SH-SY5Y (cell line): Measurements from ENCODE around the gene IPO13.
A peak's percentile ranks its signal among the peaks of the same experiment; 100 is the strongest.

Source experiments
- GATA2 ChIP-seq: IDR thresholded peaks from 2 replicates; pipeline ENCODE4 v1.6.1; 2011; ENCODE audit warnings: mild to moderate bottlenecking, low read depth, low read length
- GATA3 ChIP-seq: IDR thresholded peaks from 2 replicates; pipeline ENCODE4 v1.6.1; 2011; ENCODE audit warnings: low read depth, mild to moderate bottlenecking, low read length, moderate library complexity

Gene IPO13

DNA sequence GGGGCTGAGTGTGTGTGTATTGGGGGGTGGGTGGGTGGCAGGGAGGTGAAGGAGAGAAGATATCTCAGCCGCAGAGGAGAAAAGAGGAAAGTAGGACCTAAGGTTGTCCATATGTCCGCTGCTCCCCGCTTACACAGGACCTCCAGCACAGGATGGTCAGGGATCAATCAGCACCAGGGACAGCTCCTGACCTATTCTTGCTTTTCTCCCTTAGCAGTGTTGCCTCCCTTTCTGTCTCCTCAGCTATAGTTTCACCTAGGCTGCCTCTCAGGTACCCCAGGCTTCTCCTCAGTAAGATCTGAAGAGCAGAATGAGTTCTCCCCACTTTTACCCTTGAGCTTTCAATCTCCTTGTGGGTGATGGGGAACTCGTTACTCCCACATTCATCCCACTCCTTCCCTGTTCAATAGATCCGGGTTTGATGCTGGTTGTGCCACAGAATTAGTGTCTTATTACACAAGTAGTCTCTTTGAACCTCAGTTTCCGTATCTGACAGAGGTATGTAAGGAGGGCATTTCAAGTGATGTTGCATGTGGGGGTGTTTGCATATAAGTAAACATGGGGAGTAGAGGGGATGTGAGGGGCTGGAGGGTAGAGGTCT is 21.7 kb downstream of the IPO13 start:
- TF ChIP-seq GATA2, result no peak
- TF ChIP-seq GATA3, result no peak

DNA sequence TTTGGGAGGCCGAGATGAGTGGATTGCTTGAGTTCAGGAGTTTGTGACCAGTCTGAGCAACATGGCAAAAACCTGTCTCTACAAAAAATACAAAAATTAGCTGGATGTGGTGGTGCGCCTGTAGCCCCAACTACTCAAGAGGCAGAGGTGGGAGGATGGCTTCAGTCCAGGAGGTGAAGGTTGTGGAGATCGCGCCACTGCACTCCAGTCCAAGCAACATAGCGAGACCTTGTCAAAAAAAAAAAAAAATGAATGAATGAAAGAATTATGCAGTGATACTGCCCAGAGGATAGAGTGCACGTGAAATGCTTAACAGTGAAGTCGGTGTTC is 22.6 kb downstream of the IPO13 start:
- no peak for TF ChIP-seq GATA2
- no peak for TF ChIP-seq GATA3

DNA sequence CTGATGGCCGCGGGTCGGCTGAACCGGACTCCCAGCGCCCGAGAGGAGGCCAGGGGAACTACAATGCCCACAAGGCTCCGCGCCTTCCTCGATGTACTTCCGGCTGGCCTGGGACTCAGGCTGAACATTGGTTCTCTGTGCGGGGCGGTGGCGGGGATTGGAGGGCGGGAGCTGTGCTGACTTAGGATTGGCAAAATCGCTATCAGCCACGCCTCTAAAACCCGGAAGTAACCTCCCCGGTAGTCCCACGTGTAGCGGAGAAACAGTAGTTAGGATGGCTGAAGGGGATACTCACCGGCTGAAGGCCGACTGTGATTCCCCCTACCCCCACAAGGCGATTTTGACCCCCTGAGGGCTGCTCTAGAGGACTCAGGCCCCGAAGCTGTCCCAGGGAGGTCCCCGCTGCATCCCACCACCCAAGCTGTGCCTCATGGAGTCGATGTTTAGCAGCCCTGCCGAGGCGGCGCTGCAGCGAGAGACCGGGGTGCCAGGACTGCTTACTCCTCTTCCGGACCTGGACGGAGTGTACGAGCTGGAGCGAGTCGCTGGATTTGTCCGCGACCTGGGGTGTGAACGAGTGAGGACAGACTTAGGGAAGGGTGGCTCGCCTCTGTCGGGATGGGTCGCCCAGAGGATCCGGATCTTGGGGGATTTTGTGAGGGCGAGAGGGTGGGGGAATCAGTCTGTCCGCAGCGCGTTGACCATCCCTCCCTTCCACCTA is 23.2 kb downstream of the IPO13 start, which contains the start of gene DPH2:
Gene DPH2, plus strand, starts transcription at position 265 of the 721 bp plus-strand sequence. Its CDS starts 166 bp downstream, at position 431.
- no peak for TF ChIP-seq GATA2
- TF ChIP-seq GATA3, result no peak

DNA sequence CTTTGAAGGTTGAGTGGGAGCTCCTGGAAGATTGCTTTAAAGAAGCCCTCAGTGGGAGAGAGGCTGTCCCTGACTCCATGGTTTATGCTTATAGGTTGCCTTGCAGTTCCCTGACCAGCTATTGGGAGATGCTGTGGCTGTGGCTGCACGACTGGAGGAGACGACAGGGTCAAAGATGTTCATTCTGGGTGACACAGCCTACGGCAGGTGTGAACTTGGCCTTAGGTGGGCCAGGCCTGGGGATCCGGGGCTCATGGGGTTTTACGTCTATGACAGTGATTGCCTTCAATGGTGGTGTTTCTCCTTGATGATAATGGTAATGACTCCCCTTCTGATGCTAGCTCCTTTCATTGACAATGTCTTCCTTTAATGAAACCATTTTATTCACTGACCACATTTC is 23.8 kb downstream of the IPO13 start:
- TF ChIP-seq GATA3, result no peak
- no peak for TF ChIP-seq GATA2

DNA sequence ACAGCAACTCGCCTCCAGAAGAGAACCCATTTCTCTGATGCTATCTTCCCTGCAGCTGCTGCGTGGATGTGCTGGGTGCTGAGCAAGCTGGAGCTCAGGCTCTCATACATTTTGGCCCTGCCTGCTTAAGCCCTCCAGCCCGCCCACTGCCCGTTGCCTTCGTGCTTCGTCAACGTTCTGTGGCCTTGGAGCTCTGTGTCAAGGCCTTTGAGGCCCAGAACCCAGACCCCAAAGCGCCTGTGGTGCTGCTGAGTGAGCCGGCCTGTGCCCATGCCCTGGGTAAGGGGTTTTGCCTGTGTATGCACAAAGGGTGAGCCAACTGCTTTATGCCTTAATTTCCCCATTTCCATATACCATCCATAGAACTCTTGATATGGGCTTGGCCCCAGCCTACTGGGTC is 24.2 kb downstream of the IPO13 start:
- TF ChIP-seq GATA2, result peak; percentile 16; the same call in 1 of the 2 replicates
- no peak for TF ChIP-seq GATA3

DNA sequence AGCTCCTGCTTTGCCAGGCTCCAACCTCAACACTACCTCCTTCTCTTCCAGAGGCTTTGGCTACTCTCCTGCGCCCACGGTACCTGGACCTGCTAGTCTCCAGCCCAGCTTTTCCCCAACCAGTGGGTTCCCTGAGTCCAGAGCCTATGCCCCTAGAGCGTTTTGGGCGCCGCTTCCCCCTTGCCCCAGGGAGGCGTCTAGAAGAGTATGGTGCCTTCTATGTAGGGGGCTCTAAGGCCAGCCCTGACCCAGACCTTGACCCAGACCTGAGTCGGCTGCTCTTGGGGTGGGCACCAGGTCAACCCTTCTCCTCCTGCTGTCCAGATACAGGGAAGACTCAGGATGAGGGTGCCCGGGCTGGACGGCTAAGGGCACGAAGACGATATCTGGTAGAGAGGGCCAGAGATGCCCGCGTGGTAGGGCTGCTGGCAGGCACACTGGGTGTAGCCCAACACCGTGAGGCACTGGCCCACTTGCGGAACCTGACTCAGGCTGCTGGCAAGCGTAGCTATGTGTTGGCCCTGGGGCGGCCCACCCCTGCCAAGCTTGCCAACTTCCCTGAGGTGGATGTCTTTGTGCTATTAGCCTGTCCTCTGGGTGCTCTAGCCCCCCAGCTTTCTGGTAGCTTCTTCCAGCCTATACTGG is 24.7 kb downstream of the IPO13 start:
- TF ChIP-seq GATA2, result no peak
- TF ChIP-seq GATA3, result no peak

DNA sequence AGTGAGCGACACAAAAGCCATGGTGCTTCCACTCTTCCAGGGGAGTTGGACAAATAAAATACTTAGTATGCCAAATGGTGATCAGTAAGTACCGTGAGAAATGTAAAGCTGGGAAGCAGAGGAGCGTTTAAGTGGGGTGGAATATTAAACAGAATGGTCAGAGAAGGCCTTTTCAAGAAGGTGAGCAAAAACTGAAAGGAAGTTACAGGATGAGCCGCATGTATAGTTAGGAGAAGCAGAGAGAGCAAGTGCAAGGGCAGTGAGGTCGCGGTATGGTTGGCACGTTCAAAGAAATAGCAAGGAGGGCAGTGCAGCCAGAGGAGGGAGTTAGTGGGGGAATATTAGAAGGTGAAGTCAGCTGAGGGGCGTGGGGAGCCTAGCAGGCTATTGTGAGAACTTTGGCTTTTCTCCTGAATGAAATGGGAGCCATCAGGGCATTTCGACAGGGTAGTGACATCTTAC is 27.3 kb downstream of the IPO13 start:
- TF ChIP-seq GATA2, result no peak
- no peak for TF ChIP-seq GATA3

DNA sequence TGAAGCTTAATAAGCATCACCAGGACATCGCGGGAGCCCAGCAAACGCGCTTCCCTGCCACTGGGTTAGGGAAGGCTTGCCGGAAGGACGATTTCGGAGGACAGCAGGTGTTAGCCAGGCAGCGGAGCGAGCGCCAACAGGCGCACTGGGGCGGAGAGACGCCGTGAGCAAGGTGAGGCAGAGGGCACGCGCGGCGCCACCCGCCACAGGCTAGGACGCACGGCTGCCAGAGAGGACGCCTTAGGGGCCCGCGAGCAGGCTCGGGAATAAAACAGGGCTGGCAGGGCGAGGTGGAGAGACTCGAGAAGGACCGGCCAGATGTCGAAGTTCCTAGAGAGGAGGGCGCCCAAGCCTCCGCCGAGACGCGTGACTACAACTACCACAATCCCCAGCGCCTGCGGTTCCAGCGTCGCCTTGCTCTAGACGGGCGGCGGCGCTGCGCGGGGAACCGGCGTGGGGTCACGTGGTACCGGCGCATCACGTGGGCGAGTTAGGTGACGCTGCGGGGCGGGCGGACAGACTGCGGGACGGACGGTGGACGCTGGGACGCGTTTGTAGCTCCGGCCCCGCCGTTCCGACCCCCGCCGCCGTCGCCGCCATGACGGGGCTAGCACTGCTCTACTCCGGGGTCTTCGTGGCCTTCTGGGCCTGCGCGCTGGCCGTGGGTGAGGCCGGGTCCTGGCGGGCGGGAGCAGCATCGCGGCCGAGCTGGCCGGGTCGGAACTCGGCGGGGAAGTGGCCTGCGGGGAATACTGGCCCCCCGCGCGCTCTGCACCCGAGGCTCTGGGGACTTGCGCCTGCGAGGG is 27.9 kb downstream of the IPO13 start, which contains the start of gene ATP6V0B:
Gene ATP6V0B, plus strand, starts transcription at position 518 of the 806 bp plus-strand sequence. Its CDS starts 81 bp downstream, at position 599.
- TF ChIP-seq GATA2, result no peak
- no peak for TF ChIP-seq GATA3

DNA sequence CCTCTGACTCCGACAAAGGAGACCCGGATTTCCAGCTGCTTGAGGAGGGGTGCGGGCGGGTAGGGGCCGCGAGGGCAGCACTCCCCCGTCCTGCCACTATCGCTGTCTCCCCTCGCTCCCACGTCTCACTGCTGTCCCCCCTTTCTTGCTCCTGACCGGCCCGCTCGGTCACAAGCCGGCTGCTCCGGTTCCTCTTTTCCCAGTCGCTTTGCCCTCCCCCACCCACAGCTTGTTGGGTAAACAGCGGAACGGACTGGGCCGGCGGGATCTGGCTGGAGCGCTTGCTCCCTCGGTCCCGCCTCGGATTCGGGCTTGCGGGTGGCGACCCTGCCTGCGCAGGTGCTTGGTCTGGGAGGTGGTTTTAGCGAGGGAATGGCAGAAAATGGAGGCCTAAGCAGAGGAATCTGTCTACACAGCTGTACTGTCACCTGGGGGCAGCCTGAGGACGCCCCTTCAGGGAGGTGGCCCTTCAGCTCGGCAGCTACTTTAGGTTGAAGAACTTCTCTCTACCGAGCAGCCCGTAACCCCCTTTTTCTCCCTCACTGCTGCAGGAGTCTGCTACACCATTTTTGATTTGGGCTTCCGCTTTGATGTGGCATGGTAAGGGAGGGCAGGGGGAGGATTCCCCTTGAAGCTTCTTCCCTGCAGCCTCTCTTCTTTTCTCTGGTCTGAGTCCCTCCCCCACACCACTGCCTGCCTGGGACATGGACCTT is 28.7 kb downstream of the IPO13 start:
- TF ChIP-seq GATA3, result no peak
- no peak for TF ChIP-seq GATA2

DNA sequence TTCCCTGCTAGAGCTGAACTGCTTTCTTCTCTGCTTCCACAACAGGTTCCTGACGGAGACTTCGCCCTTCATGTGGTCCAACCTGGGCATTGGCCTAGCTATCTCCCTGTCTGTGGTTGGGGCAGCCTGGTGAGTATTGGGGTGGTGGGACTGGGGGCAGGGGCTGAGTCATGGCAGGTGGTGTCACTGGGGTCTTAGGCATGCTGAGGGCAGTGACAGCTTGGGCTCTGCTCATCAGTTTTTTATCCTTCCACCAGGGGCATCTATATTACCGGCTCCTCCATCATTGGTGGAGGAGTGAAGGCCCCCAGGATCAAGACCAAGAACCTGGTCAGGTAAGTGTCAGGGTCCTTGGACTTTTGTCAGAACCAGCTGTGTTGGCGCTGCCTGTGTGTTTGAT is 29.3 kb downstream of the IPO13 start:
- TF ChIP-seq GATA2 (no peak), GATA3 (no peak)

DNA sequence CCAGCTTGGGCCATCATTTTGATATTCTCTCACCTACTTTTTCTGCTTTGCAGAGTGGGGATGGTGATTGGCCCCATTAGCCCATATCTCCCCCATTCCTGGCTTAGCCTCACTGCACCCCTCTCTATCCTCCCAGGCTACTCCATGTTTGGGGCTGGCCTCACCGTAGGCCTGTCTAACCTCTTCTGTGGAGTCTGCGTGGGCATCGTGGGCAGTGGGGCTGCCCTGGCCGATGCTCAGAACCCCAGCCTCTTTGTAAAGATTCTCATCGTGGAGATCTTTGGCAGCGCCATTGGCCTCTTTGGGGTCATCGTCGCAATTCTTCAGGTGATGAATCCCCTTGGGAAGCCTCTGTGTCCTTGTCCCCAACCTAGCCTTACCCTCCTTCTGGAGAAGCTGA is 30.1 kb downstream of the IPO13 start:
- TF ChIP-seq GATA3 (no peak), GATA2 (no peak)

DNA sequence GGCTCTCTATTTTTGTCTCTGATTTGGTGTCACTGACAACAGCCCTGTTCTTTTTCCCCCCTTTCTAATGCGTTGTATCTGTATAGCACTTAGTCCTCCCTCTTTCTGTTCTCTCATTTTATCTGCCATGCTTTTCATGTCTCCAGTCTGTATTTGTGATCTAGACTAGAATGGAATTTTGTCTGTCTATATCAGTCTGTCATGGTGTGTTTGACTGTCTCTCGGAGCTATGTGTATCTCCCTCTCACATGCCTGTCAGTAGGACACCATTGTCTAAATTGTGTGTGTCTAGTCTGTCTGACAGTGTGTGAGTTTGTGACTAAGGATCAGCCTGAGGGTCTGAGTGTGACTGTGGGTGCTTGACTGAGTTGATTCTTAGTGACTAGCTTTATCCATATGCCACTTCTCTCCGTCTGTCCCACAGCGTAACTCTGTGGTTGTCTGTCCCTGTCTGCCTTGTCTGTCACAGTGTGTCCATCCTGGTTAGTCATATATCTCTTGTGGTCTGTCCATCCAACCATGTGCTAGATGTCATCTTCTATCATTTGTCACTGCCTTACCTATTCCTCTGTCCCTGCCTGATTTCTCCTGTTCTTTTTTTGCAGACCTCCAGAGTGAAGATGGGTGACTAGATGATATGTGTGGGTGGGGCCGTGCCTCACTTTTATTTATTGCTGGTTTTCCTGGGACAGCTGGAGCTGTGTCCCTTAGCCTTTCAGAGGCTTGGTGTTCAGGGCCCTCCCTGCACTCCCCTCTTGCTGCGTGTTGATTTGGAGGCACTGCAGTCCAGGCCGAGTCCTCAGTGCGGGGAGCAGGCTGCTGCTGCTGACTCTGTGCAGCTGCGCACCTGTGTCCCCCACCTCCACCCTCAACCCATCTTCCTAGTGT is 30.9 kb downstream of the IPO13 start:
- TF ChIP-seq GATA2 (no peak), GATA3 (no peak)

DNA sequence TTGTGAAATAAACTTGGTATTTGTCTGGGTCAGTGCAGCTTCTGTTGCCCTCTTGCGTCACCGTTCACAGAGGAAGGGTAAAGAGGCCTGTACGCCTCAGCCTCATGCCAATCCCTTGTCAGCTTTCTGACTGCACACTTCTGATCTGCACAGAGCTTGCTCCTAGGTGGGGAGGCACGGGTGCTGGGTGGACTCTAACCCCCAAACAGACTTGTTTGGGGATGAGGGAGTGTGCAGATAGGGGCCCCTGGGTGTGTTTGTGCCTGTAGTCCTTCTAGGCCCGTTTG is 31.5 kb downstream of the IPO13 start:
- TF ChIP-seq GATA2 (no peak), GATA3 (no peak)
